Neural cell (in vitro differentiated cells): ENCODE data around the gene UCP3. TPM values are rescaled to one million over a fixed set of nuclear protein-coding genes. Genes with fewer than 3 reads are reported as not detected.

Experiments used
- H2AFZ ChIP-seq: fragments of 200-600, 300-800 bp; sonication (generic), shearing (Covaris generic); 2 replicates; pipeline ENCODE4 v1.6.0; 2014; ENCODE audit warnings: low read depth, mild to moderate bottlenecking, antibody characterized with exemption, low read length, moderate library complexity
- H3F3A ChIP-seq: fragments of 200-600 bp; shearing (Covaris generic); 2 replicates; pipeline ENCODE4 v1.6.1; 2016; ENCODE audit warnings: mild to moderate bottlenecking, moderate library complexity, mixed read lengths, antibody characterized with exemption, low read length; ENCODE audit not compliant: insufficient read depth, poor library complexity, severe bottlenecking
- H3K27ac ChIP-seq: fragments of 200-600, 300-800 bp; sonication (generic), shearing (Covaris generic); 2 replicates; pipeline ENCODE4 v1.5.1; 2014; ENCODE audit warnings: mild to moderate bottlenecking, low read length, moderate library complexity
- H3K27me3 ChIP-seq: fragments of 300-800, 200-600 bp; sonication (generic), shearing (Covaris generic); 2 replicates; pipeline ENCODE4 v1.6.0; 2014; ENCODE audit warnings: mild to moderate bottlenecking, low read depth, low read length, moderate library complexity; ENCODE audit not compliant: insufficient read depth
- H3K36me3 ChIP-seq: fragments of 300-800, 200-600 bp; sonication (generic), shearing (Covaris generic); 2 replicates; pipeline ENCODE4 v1.5.1; 2014; ENCODE audit warnings: mild to moderate bottlenecking, antibody characterized with exemption, low read length, moderate library complexity; ENCODE audit not compliant: insufficient read depth
- H3K4me2 ChIP-seq: fragments of 300-800, 200-600 bp; sonication (generic), shearing (Covaris generic); 2 replicates; pipeline ENCODE4 v1.6.0; 2014; ENCODE audit warnings: mild to moderate bottlenecking, low read length
- H3K4me3 ChIP-seq: fragments of 300-800, 200-600 bp; sonication (generic), shearing (Covaris generic); 2 replicates; pipeline ENCODE4 v1.5.1; 2014; ENCODE audit warnings: mild to moderate bottlenecking, low read length, moderate library complexity
- H3K79me2 ChIP-seq: fragments of 200-600 bp; shearing (Covaris generic); replicated peaks from 2 replicates; pipeline ENCODE4 v1.6.0; 2014; ENCODE audit warnings: mild to moderate bottlenecking, low read length, moderate library complexity; ENCODE audit not compliant: insufficient read depth
- H3K9ac ChIP-seq: fragments of 300-800, 200-600 bp; sonication (generic), shearing (Covaris generic); 2 replicates; pipeline ENCODE4 v1.6.1; 2016; ENCODE audit warnings: mild to moderate bottlenecking, low read length, mixed read lengths
- H3K9me2 ChIP-seq: fragments of 200-600 bp; shearing (Covaris generic); 2 replicates; pipeline ENCODE4 v1.6.1; 2016; ENCODE audit warnings: mild to moderate bottlenecking, low read length, mixed read lengths; ENCODE audit not compliant: insufficient read depth
- H3K9me3 ChIP-seq: fragments of 200-600, 300-800 bp; sonication (generic), shearing (Covaris generic); 2 replicates; pipeline ENCODE4 v1.6.1; 2016; ENCODE audit warnings: mild to moderate bottlenecking, mixed run types, low read length, moderate library complexity, mixed read lengths
- H4K20me1 ChIP-seq: fragments of 200-600 bp; shearing (Covaris generic); 2 replicates; pipeline ENCODE4 v1.6.1; 2016; ENCODE audit warnings: mild to moderate bottlenecking, mixed run types; ENCODE audit not compliant: insufficient read depth
- CTCF ChIP-seq: fragments of 450-650 bp; IDR thresholded peaks from 2 replicates; pipeline ENCODE4 v1.5.1; 2014; ENCODE audit warnings: antibody characterized with exemption, mild to moderate bottlenecking, moderate library complexity; ENCODE audit not compliant: poor library complexity, severe bottlenecking
- EP300 ChIP-seq: fragments of 450-650 bp; conservative IDR thresholded peaks from 2 replicates; pipeline ENCODE4 v1.6.1; 2014; ENCODE audit warnings: antibody characterized with exemption, mild to moderate bottlenecking, moderate library complexity; ENCODE audit not compliant: poor library complexity, severe bottlenecking
- EZH2 ChIP-seq: fragments of 200-600, 300-800 bp; shearing (Covaris generic), sonication (generic); IDR thresholded peaks from 2 replicates; pipeline ENCODE4 v1.6.1; 2014; ENCODE audit warnings: antibody characterized with exemption, low read length, borderline replicate concordance, mild to moderate bottlenecking; ENCODE audit not compliant: insufficient read depth, poor library complexity, severe bottlenecking
- MXI1 ChIP-seq: fragments of 450-650 bp; conservative IDR thresholded peaks from 2 replicates; pipeline ENCODE4 v1.6.1; 2014; ENCODE audit warnings: antibody characterized with exemption, mild to moderate bottlenecking; ENCODE audit not compliant: poor library complexity, severe bottlenecking
- POLR2AphosphoS5 ChIP-seq: IDR thresholded peaks from 2 replicates; pipeline ENCODE4 v1.6.1; 2012
- RAD21 ChIP-seq: fragments of 450-650 bp; conservative IDR thresholded peaks from 2 replicates; pipeline ENCODE4 v1.6.1; 2014; ENCODE audit warnings: antibody characterized with exemption, mild to moderate bottlenecking, moderate library complexity
- REST ChIP-seq: IDR thresholded peaks from 2 replicates; pipeline ENCODE4 v1.6.1; 2012; ENCODE audit warnings: borderline replicate concordance
- SMC3 ChIP-seq: fragments of 450-650 bp; conservative IDR thresholded peaks from 2 replicates; pipeline ENCODE4 v1.6.1; 2014; ENCODE audit warnings: antibody characterized with exemption, mild to moderate bottlenecking, moderate library complexity; ENCODE audit not compliant: poor library complexity
- TAF1 ChIP-seq: IDR thresholded peaks from 2 replicates; pipeline ENCODE4 v1.6.1; 2012; ENCODE audit warnings: low read depth
- polyA plus RNA-seq: library from polyadenylated mRNA; depleted of rRNA; stranded (reverse); fragments of >200 nt; gene quantifications from 2 replicates; pipeline ENCODE4 v1.2.3, GENCODE V29; 2014

Gene UCP3
- polyA plus RNA-seq, 1 donor from 2014 or later, result 7.8 TPM

- Histone ChIP-seq H3K9ac (no peak overlapping the region), H3K27ac (no peak overlapping the region), H3F3A (no peaks in the 10 kb centered on the region), H4K20me1 (no peaks in the 10 kb centered on the region), H3K9me3 (no peaks in the 10 kb centered on the region), H3K79me2 (no peaks in the 10 kb centered on the region), H3K27me3 (no peaks in the 10 kb centered on the region), H3K4me2 (no peak overlapping the region), H3K36me3 (no peaks in the 10 kb centered on the region), H3K4me3 (no peak overlapping the region), H2AFZ (no peak overlapping the region), H3K9me2 (no peaks in the 10 kb centered on the region)
- TF ChIP-seq SMC3 (no peak), MXI1 (no peak), RAD21 (no peak), EP300 (no peak), CTCF (no peak), EZH2 (no peak), TAF1 (no peak), POLR2AphosphoS5 (no peak), REST (no peak)
Observed at GRCh38 chr11:73961321-73961720, 47.6 kb downstream of the UCP3 start.

GRCh38 chr11:73958521-73959141 is 50.3 kb downstream of the UCP3 start:
- Histone ChIP-seq H3F3A (no peaks in the 10 kb centered on the region), H3K79me2 (no peaks in the 10 kb centered on the region), H3K9me3 (no peaks in the 10 kb centered on the region), H3K27me3 (no peaks in the 10 kb centered on the region), H3K4me2 (no peak overlapping the region), H3K9ac (no peak overlapping the region), H2AFZ (no peak overlapping the region), H3K9me2 (no peaks in the 10 kb centered on the region), H4K20me1 (no peaks in the 10 kb centered on the region), H3K27ac (no peak overlapping the region), H3K36me3 (no peaks in the 10 kb centered on the region), H3K4me3 (no peak overlapping the region)
- TF ChIP-seq EP300 (no peak), MXI1 (no peak), EZH2 (no peak), POLR2AphosphoS5 (no peak), CTCF (no peak), RAD21 (no peak), REST (no peak), TAF1 (no peak), SMC3 (no peak)
